HG02973 (cell line): ENCODE results near the gene CAMSAP1.

Source experiments
- ATAC-seq: cut with Tn5 transposase; IDR thresholded peaks from one replicate; pipeline ENCODE4 v1.9.1; 2021; ENCODE audit warnings: moderate library complexity; ENCODE audit not compliant: unreplicated experiment

CAMSAP1 gene

GRCh38 chr9:135762921-135763320, 144.4 kb downstream of the CAMSAP1 start:
- ATAC-seq, result no peak

DNA sequence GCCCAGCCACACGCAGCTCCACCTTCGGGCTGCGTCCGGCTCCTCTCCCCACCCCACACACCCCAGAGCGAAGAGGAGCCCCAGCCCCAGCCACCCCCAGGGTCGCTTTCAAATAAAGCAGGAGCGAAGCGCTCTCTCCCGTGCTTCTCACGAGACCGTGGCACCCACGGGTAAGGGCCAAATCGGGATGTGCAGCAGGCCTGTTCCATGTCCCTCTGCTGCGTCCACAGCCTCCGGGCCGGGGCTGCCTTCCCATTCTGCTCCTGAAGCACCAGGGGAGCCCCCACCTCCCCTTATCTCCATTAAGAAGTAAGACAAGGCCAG, 145.5 kb downstream of the CAMSAP1 start:
- no peak for ATAC-seq

GRCh38 chr9:135761150-135761844, 146.0 kb downstream of the CAMSAP1 start:
- no peak for ATAC-seq

GRCh38 chr9:135760465-135760864, 146.9 kb downstream of the CAMSAP1 start:
- ATAC-seq, result no peak

DNA sequence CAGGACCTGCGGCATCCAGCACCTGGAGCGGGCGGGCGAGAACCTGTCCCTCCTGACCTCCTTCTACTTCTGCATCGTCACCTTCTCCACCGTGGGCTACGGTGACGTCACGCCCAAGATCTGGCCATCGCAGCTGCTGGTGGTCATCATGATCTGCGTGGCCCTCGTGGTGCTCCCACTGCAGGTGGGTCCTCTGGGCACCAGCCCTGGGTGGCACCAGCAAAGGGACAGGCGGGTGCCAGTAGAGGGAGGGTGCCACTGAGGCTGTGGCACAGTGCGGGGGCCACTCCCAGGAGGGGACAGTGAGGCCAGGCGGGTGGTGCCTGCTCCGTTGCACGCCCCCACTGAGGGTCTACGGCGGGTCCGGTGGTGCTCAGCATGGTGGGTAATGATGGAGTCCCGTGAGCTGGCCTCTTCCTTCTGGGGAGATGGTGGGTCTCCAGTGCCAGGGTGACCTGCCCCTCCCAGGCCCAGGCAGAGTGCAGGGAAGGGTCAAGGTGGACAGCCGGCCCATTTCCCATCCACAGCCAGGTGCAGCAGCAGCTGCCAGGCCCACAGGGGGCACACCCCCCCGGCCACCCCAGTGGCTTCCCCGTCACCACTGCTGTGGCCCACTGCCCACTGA, 147.6 kb downstream of the CAMSAP1 start:
- ATAC-seq, result no peak

DNA sequence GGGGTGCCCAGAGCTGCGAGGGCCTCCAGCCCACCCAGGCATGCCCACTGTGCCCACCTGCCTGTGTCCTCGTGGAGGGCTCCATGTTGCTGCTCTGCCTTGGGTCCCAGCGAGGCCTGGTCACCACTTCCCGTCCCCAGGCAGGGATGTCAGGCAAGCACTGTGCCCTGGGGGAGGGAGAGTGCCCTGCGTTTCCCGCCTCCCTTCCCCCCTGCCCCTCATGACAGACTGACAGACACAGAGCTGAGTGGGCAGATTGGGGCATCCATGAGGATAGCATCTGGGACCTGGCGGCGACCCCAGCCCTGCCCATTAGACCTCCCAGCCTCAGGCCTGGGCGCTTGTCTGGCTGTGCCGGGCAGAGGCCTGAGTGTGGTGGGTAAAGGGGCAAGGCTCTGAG, 148.5 kb downstream of the CAMSAP1 start:
- ATAC-seq, result no peak
